Measurements from ENCODE around the gene PDE6G.

GRCh38 chr17:81676906-81677305 lies 20.6 kb upstream of the PDE6G start:
- TF ChIP-seq CTCF (IDR thresholded peaks at IDR 0.05) (no peak), POLR2A (IDR thresholded peaks at IDR 0.05) (no peak)

All from uterus (tissue), 2 donors.